H1 (cell line): ENCODE data around the gene SPATA6L.

Source experiments
- CEBPB ChIP-seq: IDR thresholded peaks from 2 replicates; pipeline ENCODE4 v1.6.1; 2012; ENCODE audit warnings: low read depth, low read length
- CHD2 ChIP-seq: IDR thresholded peaks from 2 replicates; pipeline ENCODE4 v1.6.1; 2012; ENCODE audit warnings: low read length, improper control_type of control experiment
- CTCF ChIP-seq, 3 experiments: IDR thresholded peaks; 1 replicate in 2 of 3; 2 replicates in 1 of 3; pipeline versions ENCODE4 v1.5.1 to v1.6.1; 2011; ENCODE audit warnings: low read length in 3 of 3, mild to moderate bottlenecking in 3 of 3, inconsistent platforms in 2 of 3, low read depth in 1 of 3, moderate library complexity in 1 of 3; ENCODE audit not compliant: insufficient read depth in 1 of 3; ENCODE audit errors: control extremely low read depth in 1 of 3
- EP300 ChIP-seq, 2 experiments: IDR thresholded peaks; 1 replicate in 1 of 2; 2 replicates in 1 of 2; pipeline ENCODE4 v1.6.1; 2011 to 2012; ENCODE audit warnings: low read depth in 2 of 2, low read length in 2 of 2, mild to moderate bottlenecking in 2 of 2, borderline replicate concordance in 1 of 2, inconsistent platforms in 1 of 2, moderate library complexity in 1 of 2
- EZH2 ChIP-seq: fragments of 200-600 bp; sonication (generic); IDR thresholded peaks from 2 replicates; pipeline ENCODE4 v1.7.1; 2012; ENCODE audit warnings: low read depth, mild to moderate bottlenecking, moderate library complexity, low read length, inconsistent platforms; ENCODE audit not compliant: severe bottlenecking
- FOSL1 ChIP-seq: IDR thresholded peaks from 2 replicates; pipeline ENCODE4 v1.6.1; 2011; ENCODE audit warnings: mild to moderate bottlenecking, low read depth, low read length, moderate library complexity; ENCODE audit not compliant: insufficient read depth
- MAX ChIP-seq: IDR thresholded peaks from 2 replicates; pipeline ENCODE4 v1.6.1; 2012; ENCODE audit warnings: inconsistent platforms
- POLR2A ChIP-seq, 2 experiments: IDR thresholded peaks; 1 replicate in 1 of 2; 2 replicates in 1 of 2; pipeline ENCODE4 v1.6.1; 2011; ENCODE audit warnings: low read depth in 2 of 2, low read length in 2 of 2, mild to moderate bottlenecking in 2 of 2; ENCODE audit errors: control extremely low read depth in 1 of 2
- POLR2AphosphoS5 ChIP-seq: IDR thresholded peaks from 2 replicates; pipeline ENCODE4 v1.6.1; 2011; ENCODE audit warnings: low read depth, low read length
- POU5F1 ChIP-seq: IDR thresholded peaks from 2 replicates; pipeline ENCODE4 v1.6.1; 2011; ENCODE audit warnings: low read depth, mild to moderate bottlenecking, low read length, moderate library complexity
- RFX5 ChIP-seq: IDR thresholded peaks from 2 replicates; pipeline ENCODE4 v1.6.1; 2011; ENCODE audit warnings: low read depth, low read length, improper control_type of control experiment, borderline replicate concordance
- SIN3A ChIP-seq, 2 experiments: IDR thresholded peaks in 1 of 2; conservative IDR thresholded peaks in 1 of 2; 2 replicates each; pipeline ENCODE4 v1.6.1; 2011 to 2012; ENCODE audit warnings: low read length in 2 of 2, improper control_type of control experiment in 1 of 2, low read depth in 1 of 2, mild to moderate bottlenecking in 1 of 2
- USF2 ChIP-seq: IDR thresholded peaks from 2 replicates; pipeline ENCODE4 v1.6.1; 2011; ENCODE audit warnings: low read length, improper control_type of control experiment

GRCh38 chr9:4591123-4591500 lies 75.2 kb downstream of the SPATA6L start:
- TF ChIP-seq USF2: no peak
- TF ChIP-seq EZH2: no peak
- TF ChIP-seq MAX: no peak
- TF ChIP-seq POLR2A (IDR thresholded peaks at IDR 0.05; ENCODE audit: control extremely low read depth in 1 of 2, low read depth in 2 of 2, low read length in 2 of 2): no peak
- no peak for TF ChIP-seq CTCF (IDR thresholded peaks at IDR 0.05; ENCODE audit: control extremely low read depth in 1 of 3, insufficient read depth in 1 of 3, low read depth in 1 of 3, low read length in 3 of 3)
- TF ChIP-seq SIN3A (conservative IDR thresholded peaks at IDR 0.05 in 1 of 2, IDR thresholded peaks at IDR 0.05 in 1 of 2; ENCODE audit: low read depth in 1 of 2, low read length in 2 of 2): no peak
- TF ChIP-seq EP300 (IDR thresholded peaks at IDR 0.05; ENCODE audit: borderline replicate concordance in 1 of 2, low read depth in 2 of 2, low read length in 2 of 2): no peak
- no peak for TF ChIP-seq POU5F1
- TF ChIP-seq CEBPB: no peak
- no peak for TF ChIP-seq CHD2
- no peak for TF ChIP-seq POLR2AphosphoS5
- no peak for TF ChIP-seq FOSL1
- no peak for TF ChIP-seq RFX5
